HG03139 (cell line): ENCODE measurements around the gene ENTPD2.
A peak's percentile ranks its signal among the peaks of the same experiment; 100 is the strongest.

Experiments
- ATAC-seq: cut with Tn5 transposase; IDR thresholded peaks from one replicate; pipeline ENCODE4 v1.9.1; 2021; ENCODE audit not compliant: unreplicated experiment

Gene ENTPD2

GRCh38 chr9:137080260-137081122 lies 26.6 kb upstream of the ENTPD2 start:
- no peak for ATAC-seq

DNA sequence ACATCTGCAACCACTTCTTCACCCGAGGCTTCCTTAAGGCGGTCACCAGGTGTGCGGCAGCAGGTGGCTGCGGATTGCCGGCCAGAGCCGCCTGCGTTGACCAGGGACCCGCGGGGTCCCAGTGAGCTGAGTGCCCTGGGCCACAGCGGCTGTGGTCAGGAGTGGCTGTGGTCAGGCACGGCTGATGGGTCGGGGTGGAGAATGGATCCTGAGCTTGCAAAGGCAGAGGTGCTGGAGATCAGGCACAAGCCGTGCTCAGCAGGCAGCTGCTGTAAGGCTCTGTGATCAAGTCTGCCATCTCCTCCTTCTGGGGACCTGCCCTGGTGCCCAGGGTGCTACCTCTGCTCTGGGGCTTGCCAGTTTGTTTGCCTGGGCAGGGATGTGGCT lies 25.5 kb upstream of the ENTPD2 start:
- no peak for ATAC-seq

- no peak for ATAC-seq
Observed at GRCh38 chr9:137078701-137079400, 25.0 kb upstream of the ENTPD2 start.

- ATAC-seq = no peak
Observed at GRCh38 chr9:137077758-137078693, 24.2 kb upstream of the ENTPD2 start.

- no peak for ATAC-seq
Observed at GRCh38 chr9:137077010-137077747, 23.3 kb upstream of the ENTPD2 start, which contains the start of gene UAP1L1. TSS of gene UAP1L1 (plus strand) at chr9:137077517. CDS start at chr9:137077533, 16 bp downstream.

GRCh38 chr9:137076636-137077009 lies 22.8 kb upstream of the ENTPD2 start:
- no peak for ATAC-seq

- no peak for ATAC-seq
Observed at GRCh38 chr9:137075275-137075775, 21.5 kb upstream of the ENTPD2 start.

DNA sequence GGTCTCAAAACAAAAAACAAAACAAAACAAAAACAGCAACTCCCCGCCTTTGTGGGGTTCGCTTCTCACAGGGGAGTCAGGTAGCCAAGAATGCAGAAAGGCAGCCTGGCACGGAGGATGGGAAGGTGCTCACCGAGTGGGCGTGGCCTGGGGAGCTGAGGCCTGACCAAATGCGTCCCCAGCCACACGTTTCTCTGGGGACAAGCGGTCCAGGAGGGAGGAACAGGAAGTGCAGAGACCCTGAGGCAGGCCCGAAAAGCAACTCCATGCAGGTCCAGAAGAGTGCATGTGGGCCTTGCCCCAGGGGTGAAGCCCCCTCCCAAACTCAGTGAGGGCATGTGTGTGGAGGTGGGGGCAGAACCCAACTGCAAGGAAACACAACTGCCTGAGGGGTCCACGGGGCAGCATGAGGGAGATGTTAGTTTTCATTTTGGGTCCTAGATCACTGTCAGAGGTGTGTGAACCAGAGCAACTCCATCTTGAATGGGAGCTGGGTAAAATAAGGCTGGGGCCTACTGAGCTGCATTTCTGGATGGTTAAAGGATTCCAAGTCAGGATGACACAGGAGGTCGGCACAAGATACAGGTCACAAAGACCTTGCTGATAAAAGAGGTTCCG lies 20.9 kb upstream of the ENTPD2 start:
- no peak for ATAC-seq

- ATAC-seq = no peak
Observed at GRCh38 chr9:137073992-137074399, 20.1 kb upstream of the ENTPD2 start.

DNA sequence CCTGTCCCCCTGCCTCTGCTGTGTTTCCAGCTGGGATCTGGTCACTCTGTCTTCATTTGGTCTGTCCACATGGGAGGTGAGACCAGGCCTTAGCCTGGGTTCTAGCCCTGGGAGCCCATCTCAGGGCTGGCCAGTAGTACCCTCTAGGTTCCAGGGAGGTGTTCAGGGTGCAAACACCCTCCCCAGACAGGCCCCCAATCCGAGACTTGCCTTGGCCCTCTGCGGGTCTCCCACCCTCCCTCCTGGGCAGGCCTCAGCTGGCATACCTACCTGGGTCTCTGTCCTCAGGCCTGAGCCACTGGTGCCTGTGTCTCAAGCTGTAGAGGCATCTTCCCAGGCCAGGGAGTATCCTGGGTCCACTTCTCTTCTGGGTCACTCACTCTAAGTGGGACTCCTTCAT lies 17.4 kb upstream of the ENTPD2 start:
- no peak for ATAC-seq

DNA sequence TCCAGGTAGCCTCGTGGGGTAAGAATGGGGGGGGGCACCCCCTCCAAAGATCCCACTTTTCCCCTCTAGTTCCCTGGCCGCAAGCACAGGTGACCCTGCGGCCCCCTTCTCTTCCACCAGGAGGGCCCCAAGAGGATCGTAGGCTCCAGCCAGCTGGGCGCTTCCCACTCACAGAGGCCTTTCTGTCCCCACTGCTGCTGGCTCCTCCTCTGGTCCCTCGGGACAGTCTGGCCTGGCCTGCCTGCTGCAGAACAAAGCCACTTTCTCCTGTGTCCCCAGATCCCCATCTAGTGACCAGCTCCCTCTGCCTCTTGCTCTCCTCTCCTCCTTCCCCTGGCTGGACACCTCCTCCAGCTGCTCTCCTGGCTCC lies 17.0 kb upstream of the ENTPD2 start:
- ATAC-seq = peak; percentile 2

DNA sequence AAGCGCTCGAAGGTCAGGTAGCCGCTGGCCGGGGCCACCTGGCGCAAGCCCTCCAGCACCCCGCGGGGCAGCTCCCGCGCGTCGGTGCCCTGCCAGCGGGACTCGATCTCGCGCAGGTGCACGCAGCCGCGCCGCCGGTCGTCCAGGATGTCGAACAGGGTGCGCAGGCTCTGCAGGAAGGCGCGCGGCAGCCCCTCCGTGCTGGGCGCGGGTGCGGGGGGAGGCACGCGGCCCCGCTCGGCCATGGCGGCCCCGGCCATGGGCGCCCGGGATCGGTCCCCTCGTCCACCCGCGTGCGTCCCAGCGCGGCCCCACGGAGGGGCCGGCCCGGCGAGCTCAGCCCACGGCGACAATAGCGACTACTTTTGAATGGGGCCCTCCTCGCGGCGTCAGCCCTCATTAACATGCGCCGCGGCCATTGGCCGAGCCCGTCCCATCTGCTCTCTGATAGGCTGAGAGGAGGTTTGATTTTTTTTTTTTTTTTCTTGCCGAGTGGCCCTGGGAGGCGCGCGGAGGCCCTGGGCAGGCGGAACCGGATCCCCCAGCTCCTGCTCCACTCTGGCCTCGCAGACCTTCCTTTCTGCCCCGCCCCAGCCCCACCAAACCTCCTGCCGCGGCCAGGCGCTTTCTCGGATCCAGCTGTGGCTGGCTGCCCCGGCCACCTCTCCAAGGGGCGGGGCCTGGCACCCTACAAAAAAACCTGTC lies 16.5 kb upstream of the ENTPD2 start, which contains the start of gene SAPCD2:
Gene SAPCD2 (minus strand): TSS at position 357 of the 705 bp plus-strand sequence. CDS start 97 bp downstream, at position 260.
- peak; percentile 62 for ATAC-seq

DNA sequence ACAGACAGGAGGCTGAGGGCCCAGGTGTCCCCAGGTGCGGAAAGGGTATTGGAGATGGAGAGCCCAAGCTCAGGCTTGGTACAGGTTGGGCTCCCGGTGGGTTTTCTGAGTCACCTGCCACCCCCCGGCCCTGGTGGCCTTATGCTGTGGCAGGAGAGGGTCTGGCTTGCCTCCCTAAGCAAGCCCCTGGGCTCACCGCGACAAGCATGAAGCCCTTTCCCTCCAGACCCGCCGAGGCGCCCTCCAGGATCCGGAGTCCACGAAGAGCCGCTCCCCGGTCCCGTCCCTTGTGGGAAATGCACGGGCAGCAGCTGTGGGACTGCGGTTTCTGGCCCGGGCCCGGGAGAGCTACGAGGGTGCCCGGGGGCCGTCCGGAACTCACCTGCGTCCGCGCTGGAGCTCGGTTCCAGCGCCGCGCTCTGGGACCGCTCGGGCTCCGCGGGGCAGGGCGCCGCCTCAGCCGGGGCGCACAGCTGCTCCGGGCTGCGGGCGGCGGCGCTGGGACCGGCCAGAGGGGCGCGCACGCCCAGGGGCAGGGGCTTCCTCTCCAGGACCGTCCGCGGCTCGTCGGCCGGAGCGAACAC lies 15.7 kb upstream of the ENTPD2 start:
- no peak for ATAC-seq

GRCh38 chr9:137068539-137069507 lies 15.0 kb upstream of the ENTPD2 start:
- no peak for ATAC-seq

GRCh38 chr9:137067860-137068538 lies 14.1 kb upstream of the ENTPD2 start:
- ATAC-seq = no peak

DNA sequence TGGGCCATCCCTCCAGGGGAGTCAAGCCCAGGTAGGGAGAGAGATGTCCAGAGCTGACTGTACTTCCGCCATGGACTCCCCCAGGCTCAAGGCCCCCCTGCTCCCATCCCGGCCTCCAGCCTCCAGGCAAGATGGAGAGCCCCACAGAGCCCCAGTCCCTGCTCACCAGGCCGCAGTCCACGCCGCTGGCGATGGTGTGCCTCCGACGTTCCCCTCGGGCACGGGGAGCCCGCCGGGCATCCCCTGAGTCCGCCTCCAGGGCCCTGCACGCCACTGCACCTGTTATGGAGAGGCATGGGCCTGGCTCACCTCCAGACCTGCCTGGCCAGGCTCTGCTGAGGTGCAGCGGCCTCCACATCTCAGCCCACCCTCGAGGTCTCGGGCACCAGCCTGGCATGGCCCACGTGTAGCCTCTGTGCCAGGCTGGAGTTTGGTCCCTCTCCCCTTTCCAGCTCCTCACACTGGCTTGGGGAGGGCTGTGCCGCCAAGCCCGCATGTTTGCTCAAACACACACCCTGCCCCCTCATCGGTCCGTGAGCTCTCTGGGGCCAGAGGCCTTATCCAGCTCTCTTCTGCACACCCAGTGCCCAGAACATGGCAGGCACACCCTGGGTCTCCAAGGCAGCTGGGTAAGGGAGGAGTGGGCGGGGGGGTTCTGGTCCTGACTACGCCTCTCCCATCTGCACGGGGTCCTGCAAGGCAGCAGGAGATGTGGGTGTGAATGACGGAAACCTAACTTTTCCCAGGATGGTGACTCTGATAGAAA lies 12.4 kb upstream of the ENTPD2 start:
- no peak for ATAC-seq
